Activated CD4-positive, CD25-positive, alpha-beta regulatory T cell treated with anti-CD3 and anti-CD28 coated beads, Interleukin-2, amount 50 U/mL, for 72 hours (primary cell): ENCODE data around the gene PARD3.
"Not testable (repeated sequence)": the region's sequence is repeated elsewhere in the genome, so short reads cannot be mapped to it uniquely, and the experiment has no call there.

Experiments used
- DNase-seq: peaks from one replicate; pipeline ENCODE4 v3.0.0; 2021

The PARD3 gene

GRCh38 chr10:34815185-34816084 lies at the start of gene PARD3:
Gene PARD3 (minus strand): TSS chr10:34815296. CDS start chr10:34814995, 301 bp downstream.
- no peak for DNase-seq

GRCh38 chr10:34864149-34865067 lies 49.3 kb upstream of the PARD3 start:
- no peak for DNase-seq

- DNase-seq = no peak
Measured at GRCh38 chr10:34862892-34863291, 47.8 kb upstream of the PARD3 start.

GRCh38 chr10:34861293-34862021 lies 46.4 kb upstream of the PARD3 start:
- DNase-seq = no peak

DNA sequence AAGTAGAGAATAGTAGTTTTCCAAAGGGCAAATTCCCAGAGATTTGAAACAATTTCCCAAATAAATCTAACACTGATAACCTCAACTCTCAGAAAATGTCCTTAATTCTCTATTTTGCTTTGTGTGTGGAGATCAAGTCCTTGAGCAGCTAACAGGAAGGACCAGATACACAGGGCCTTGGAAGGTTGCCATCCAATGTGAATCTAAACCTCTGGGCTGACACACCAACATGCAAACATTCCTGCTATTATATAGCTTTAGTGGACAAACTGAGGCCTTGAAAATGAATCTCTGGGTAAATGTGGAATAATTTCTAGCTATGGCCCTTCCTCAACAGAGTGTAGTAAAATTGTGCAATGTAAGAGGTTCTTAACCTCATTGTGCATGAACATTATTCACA lies 44.1 kb upstream of the PARD3 start:
- DNase-seq = no peak

DNA sequence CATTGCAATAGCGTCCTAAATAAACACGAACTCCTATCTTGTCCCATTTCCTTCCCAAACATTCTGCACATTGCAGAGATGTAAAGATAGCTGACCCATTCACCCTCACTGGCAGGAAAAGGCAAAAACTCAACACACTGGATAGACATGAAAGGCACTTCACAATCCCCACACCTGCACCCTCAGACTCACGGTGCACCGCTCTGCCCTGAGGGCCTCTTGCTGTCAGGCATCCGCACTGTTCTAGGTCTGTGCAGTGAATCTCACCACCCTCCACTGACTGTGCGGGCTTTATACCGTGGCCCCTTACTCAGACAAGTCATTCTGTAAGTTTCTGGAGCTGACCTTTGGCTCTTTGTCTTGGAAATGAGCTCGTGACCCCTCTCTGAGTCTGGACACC lies 42.9 kb upstream of the PARD3 start:
- DNase-seq = no peak

- DNase-seq = no peak
Measured at GRCh38 chr10:34854147-34854601, 39.1 kb upstream of the PARD3 start.

- no peak for DNase-seq
Measured at GRCh38 chr10:34853357-34853756, 38.3 kb upstream of the PARD3 start.

- DNase-seq = no peak
Measured at GRCh38 chr10:34850558-34850957, 35.5 kb upstream of the PARD3 start.

DNA sequence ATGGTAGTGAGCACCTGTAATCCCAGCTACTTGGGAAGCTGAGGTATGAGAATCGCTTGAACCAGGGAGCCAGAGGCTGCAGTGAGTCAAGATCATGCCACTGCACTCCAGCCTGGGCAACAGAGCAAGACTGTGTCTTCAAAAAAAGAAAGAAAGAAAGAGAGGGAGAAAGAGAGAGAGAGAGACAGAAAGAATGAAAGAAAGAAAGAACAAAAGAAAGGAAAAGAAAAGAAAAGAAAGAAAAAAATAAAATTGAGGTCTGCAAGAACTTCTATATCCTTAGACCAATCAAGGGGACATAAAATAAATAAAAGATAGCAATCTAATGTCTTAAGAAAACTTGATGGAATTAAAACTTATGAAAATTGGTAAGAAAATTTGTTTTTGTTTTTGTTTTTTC lies 34.9 kb upstream of the PARD3 start:
- no peak for DNase-seq

- DNase-seq = no peak
Measured at GRCh38 chr10:34845070-34845469, 30.0 kb upstream of the PARD3 start.

GRCh38 chr10:34844448-34844847 lies 29.4 kb upstream of the PARD3 start:
- DNase-seq = no peak

DNA sequence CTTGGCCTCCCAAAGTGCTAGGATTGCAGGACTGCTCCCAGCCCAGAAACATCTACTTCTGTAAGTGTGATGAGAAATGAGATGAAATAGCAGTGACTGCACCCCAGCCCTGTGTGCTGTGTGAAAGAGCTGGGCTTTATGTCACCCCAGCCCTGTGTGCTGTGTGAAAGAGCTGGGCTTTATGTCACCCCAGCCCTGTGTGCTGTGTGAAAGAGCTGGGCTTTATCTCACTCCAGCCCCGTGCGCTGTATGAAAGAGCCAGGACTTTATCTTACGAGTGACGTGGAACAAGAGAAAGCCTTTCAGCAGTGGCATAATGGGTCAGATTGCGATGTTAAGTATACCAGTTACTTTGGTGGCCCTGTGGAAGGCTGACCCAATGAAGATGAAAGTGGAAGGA lies 28.4 kb upstream of the PARD3 start:
- DNase-seq = not testable (repeated sequence)

GRCh38 chr10:34838366-34838900 lies 23.3 kb upstream of the PARD3 start:
- no peak for DNase-seq

DNA sequence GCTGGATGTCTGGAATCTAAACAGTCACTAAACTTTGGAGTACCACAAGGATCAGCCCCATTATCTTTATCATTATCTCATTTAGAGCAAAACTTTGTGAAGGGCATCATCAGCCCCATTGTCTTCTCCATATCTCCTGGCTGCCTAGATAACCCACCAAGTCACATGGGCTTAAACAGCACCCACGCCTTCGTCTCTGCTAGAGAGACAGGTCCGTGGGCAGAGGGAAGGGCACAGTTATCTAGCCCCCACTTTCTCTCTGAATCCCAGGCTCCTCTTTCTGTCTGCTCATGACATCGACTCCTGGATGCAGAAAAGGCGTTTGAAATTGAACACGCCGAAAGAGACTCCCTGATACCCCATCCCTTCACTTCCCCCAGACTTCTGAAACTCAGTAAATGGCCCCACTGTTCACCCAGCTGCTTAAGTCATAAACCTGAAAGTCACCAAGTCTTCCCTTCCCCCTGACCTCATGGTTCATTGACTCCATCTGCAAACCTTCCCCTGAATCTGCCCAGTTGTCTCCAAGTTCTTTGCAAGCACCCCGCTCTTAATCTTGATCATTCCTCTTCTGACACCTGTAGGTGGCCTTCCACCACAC lies 20.9 kb upstream of the PARD3 start:
- no peak for DNase-seq

- DNase-seq = no peak
Measured at GRCh38 chr10:34834274-34834673, 19.2 kb upstream of the PARD3 start.

DNA sequence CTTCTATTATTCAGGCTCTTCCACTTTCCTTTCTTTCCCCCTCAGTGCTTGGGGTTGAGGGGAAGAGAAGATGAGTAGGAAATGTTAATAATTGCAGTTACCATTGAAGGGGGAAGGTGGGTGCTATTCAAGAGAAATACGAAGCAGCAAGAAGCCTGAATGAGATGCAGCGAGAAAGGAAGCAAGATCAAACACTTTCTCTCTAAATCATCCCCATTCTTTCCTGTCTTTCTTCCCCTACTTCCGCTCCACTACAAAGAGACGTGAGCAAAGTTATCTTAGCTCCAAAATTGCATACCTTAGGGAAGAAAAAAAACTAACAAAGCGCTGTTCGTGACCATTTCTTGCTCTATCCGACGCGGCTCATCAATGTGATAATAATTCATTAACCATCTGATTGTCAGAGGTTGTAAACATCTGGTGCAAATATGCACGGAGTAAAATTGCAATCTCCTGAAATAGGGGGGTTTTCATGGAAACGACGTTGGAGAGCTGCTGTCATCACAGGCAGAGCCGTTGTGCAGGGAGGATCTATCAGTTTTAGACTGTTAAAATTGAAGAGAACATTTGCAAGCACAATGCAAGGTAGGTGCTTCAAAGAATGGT lies 15.2 kb upstream of the PARD3 start:
- no peak for DNase-seq

- DNase-seq = no peak
Measured at GRCh38 chr10:34826857-34827766, 12.0 kb upstream of the PARD3 start.

DNA sequence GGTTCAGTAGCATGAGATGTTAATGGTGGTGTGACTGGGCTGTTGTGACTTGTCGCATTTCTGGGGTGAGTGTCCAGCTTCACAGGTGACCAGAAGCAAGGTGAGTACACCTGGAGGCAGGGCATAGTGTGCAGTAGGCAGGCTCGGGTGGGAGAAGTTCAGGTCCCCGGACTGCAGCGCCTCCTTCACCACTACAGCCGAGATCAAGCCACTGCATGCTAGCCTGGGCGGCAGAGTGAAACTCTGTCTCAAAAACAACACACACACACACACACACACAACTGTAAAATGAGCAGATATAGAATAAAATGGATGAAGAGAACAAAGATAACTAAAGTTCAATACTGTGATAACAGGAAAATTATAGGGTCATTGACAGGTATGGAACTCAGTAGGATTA lies 11.1 kb upstream of the PARD3 start:
- no peak for DNase-seq

GRCh38 chr10:34825414-34825813 lies 10.3 kb upstream of the PARD3 start:
- no peak for DNase-seq

GRCh38 chr10:34824870-34825269 lies 9.8 kb upstream of the PARD3 start:
- DNase-seq = no peak
